ENCODE results near the gene TAOK1. TPM values are rescaled to one million over a fixed set of nuclear protein-coding genes. Genes with fewer than 3 reads are reported as not detected.
"Not testable (repeated sequence)": the region's sequence is repeated elsewhere in the genome, so short reads cannot be mapped to it uniquely, and the experiment has no call there.

TAOK1 gene
- total RNA-seq, 4 donors from 2014 or later, result 27.5 to 92.4 (median 43.6) TPM

DNA sequence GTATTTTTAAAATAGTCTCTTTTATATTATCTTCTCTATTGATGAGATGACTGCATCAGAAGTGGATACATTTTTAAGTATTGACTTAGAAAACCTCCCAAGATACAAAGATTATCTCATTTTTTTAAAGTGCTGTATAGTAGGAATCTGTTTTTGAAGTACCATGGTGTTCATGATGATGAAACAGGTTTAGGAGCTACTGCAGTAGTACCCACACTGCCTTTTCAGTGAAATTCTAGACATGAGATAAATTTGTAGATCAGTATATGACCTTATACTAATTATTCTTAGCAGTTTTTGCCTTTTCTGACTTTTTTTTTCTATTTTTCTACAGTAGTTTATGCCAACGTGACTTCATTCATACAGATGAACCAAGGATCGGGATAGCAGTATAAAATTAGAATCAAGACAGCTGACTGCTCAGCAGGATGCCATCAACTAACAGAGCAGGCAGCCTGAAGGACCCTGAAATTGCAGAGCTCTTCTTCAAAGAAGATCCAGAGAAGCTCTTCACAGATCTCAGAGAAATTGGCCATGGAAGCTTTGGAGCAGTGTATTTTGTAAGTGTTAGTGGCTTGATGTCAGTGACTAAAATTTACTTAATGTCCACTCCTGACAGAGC is 61.1 kb downstream of the TAOK1 start:
- WGBS, 2 donors (ENCODE audit: low coverage in 1 of 2), result 81 to 89% methylated on average over 2 of the region's 2 CpGs
- H3K36me3 ChIP-seq, result peaks cover 0 to 33% (median 6%) of the 10 kb centered on the region in 4 donors
- H3K4me1 ChIP-seq, result peaks cover 0 to 27% (median 3%) of the 10 kb centered on the region in 4 donors
- no peak overlapping the region for H3K27ac ChIP-seq
- H3K9me3 ChIP-seq, result no peaks in the 10 kb centered on the region
- no peaks in the 10 kb centered on the region for H3K27me3 ChIP-seq
- H3K4me3 ChIP-seq, result no peak overlapping the region
- TF ChIP-seq, protein P1, sequence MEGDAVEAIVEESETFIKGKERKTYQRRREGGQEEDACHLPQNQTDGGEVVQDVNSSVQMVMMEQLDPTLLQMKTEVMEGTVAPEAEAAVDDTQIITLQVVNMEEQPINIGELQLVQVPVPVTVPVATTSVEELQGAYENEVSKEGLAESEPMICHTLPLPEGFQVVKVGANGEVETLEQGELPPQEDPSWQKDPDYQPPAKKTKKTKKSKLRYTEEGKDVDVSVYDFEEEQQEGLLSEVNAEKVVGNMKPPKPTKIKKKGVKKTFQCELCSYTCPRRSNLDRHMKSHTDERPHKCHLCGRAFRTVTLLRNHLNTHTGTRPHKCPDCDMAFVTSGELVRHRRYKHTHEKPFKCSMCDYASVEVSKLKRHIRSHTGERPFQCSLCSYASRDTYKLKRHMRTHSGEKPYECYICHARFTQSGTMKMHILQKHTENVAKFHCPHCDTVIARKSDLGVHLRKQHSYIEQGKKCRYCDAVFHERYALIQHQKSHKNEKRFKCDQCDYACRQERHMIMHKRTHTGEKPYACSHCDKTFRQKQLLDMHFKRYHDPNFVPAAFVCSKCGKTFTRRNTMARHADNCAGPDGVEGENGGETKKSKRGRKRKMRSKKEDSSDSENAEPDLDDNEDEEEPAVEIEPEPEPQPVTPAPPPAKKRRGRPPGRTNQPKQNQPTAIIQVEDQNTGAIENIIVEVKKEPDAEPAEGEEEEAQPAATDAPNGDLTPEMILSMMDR (IDR thresholded peaks at IDR 0.05), result no peak
- TF ChIP-seq EP300 (IDR thresholded peaks at IDR 0.05; ENCODE audit: low read depth) (no peak), POLR2AphosphoS5 (IDR thresholded peaks at IDR 0.05) (no peak), POLR2A (IDR thresholded peaks at IDR 0.05) (no peak)
- intact Hi-C loops (cut with DNase I; ENCODE audit: low total_unique reads), result loop anchor here (10.0 kb wide), 1 partner anchor 46 kb away; no protein-coding TSS in a partner anchor
- no peak for DNase-seq
- in situ Hi-C loops (cut with MboI; ENCODE audit: low pct_ligation_motif_present in 1 of 4, low pct_unique_long_range_greater_than_20kb in 1 of 4, low sequenced_read_pairs in 3 of 4), result no loop called here

DNA sequence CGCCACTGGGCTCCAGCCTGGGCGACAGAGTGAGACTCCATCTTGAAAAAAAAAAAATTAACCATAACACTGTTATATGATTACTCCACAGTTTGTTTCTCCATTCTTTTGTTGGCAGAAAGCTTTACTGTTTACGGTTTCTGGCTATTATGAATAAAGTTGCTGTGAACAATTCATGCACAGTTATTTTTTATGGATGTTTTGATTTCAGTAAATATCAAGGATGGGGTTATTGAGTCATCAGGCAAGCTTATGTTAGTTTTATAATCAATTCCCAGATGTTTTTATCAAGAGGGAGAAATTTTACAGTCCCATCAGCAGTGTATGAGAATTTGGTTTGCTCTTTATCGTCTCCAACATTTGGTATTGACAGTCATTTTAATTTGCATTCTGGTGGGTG is 67.9 kb downstream of the TAOK1 start:
- 93 to 94% methylated on average over 4 of the region's 4 CpGs for WGBS, 2 donors (ENCODE audit: low coverage in 1 of 2)

DNA sequence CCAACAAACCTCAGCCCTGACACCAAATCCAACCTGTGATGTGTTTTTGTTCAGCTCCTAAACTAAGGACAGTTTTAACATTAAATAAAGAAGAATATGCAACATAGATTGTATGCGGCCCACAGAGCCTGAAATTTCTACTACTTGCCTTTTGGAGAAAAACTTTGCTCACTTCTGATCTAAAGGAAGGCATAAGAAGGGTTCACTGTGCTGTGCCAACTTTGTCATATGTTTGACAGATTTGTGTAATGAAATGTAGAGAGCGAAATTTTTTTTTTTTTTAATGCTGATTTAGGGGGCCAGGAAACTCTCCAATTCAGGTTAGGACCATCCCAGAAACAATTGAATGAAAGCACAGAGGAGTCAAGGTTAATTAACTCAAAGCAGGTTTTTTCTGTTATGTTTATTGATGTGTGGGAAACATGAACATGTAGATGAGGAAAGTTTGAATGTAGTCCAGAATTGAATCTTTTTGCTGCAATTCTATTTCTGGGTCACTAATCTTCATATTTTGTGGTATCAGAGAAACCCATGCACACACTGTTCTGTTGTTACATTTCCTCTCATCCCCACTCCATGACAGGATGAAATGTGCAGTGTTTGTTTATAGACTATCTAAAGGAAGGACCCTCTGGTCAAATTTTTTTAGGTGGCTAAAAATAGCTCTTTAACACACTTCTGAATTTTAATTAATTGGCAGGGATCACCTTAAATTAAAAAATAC is 71.5 kb downstream of the TAOK1 start:
- no peak for TF ChIP-seq POLR2AphosphoS5 (IDR thresholded peaks at IDR 0.05)
- no peak for TF ChIP-seq EP300 (IDR thresholded peaks at IDR 0.05; ENCODE audit: low read depth)
- no peak for TF ChIP-seq POLR2A (IDR thresholded peaks at IDR 0.05)
- TF ChIP-seq, protein P1 (IDR thresholded peaks at IDR 0.05), result no peak

More for the DNA sequence above, 67.9 kb downstream of the TAOK1 start:
- Histone ChIP-seq H3K4me3 (no peak overlapping the region), H3K27ac (no peak overlapping the region), H3K27me3 (no peaks in the 10 kb centered on the region), H3K9me3 (no peaks in the 10 kb centered on the region), H3K36me3 (peaks cover 0 to 24% (median 9%) of the 10 kb centered on the region in 4 donors), H3K4me1 (peaks cover 0 to 28% (median 1%) of the 10 kb centered on the region in 4 donors)
- intact Hi-C loops (cut with DNase I; ENCODE audit: low total_unique reads) (loop anchor here (10.0 kb wide), 1 partner anchor 53 kb away; no protein-coding TSS in a partner anchor), in situ Hi-C loops (cut with MboI; ENCODE audit: low pct_ligation_motif_present in 1 of 4, low pct_unique_long_range_greater_than_20kb in 1 of 4, low sequenced_read_pairs in 3 of 4) (no loop called here)
- TF ChIP-seq EP300 (IDR thresholded peaks at IDR 0.05; ENCODE audit: low read depth) (no peak), POLR2A (IDR thresholded peaks at IDR 0.05) (no peak), POLR2AphosphoS5 (IDR thresholded peaks at IDR 0.05) (no peak)
- TF ChIP-seq, protein P1 (IDR thresholded peaks at IDR 0.05), result no peak
- DNase-seq, result no peak

DNA sequence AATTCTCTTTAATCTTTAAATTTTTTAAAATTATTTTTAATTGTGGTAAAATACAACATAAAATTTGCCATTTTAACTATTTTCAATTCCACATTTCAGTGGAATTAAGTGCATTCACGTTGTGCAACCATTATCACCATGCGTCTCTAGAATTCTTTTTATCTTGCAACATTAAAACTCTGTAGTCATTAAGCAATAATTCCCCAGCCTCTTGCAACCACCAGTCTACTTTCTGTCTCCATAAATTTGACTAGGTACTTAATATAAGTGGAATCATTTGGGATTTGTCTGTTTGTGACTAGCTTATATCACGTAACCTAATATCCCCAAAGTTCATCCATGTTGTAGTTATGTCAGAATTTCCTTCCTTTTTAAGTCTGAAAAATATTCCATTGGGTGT is 79.1 kb downstream of the TAOK1 start:
- H3K36me3 ChIP-seq, result peaks cover 0 to 30% (median 9%) of the 10 kb centered on the region in 4 donors
- in situ Hi-C loops (cut with MboI; ENCODE audit: low pct_ligation_motif_present in 1 of 4, low pct_unique_long_range_greater_than_20kb in 1 of 4, low sequenced_read_pairs in 3 of 4), result no loop called here
- H3K4me1 ChIP-seq, result no peaks in the 10 kb centered on the region
- intact Hi-C loops (cut with DNase I; ENCODE audit: low total_unique reads), result no loop called here
- H3K27ac ChIP-seq, result no peak overlapping the region
- no peak for DNase-seq
- H3K9me3 ChIP-seq, result no peaks in the 10 kb centered on the region
- 86 to 98% methylated on average over 3 of the region's 3 CpGs for WGBS, 2 donors (ENCODE audit: low coverage in 1 of 2)
- H3K27me3 ChIP-seq, result no peaks in the 10 kb centered on the region
- H3K4me3 ChIP-seq, result no peak overlapping the region
- TF ChIP-seq POLR2AphosphoS5 (IDR thresholded peaks at IDR 0.05), result no peak
- no peak for TF ChIP-seq POLR2A (IDR thresholded peaks at IDR 0.05)
- TF ChIP-seq EP300 (IDR thresholded peaks at IDR 0.05; ENCODE audit: low read depth), result no peak
- TF ChIP-seq, protein P1 (IDR thresholded peaks at IDR 0.05), result no peak

More for the DNA sequence above, 71.5 kb downstream of the TAOK1 start:
- Histone ChIP-seq H3K9me3 (no peaks in the 10 kb centered on the region), H3K4me1 (peaks cover 0 to 28% (median 1%) of the 10 kb centered on the region in 4 donors), H3K27ac (no peak overlapping the region), H3K36me3 (peaks cover 0 to 9% (median 2%) of the 10 kb centered on the region in 4 donors), H3K27me3 (no peaks in the 10 kb centered on the region), H3K4me3 (no peak overlapping the region)
- 85 to 88% methylated on average over 2 of the region's 2 CpGs for WGBS, 2 donors (ENCODE audit: low coverage in 1 of 2)
- in situ Hi-C loops (cut with MboI; ENCODE audit: low pct_ligation_motif_present in 1 of 4, low pct_unique_long_range_greater_than_20kb in 1 of 4, low sequenced_read_pairs in 3 of 4), result no loop called here
- DNase-seq, result no peak
- intact Hi-C loops (cut with DNase I; ENCODE audit: low total_unique reads), result no loop called here

DNA sequence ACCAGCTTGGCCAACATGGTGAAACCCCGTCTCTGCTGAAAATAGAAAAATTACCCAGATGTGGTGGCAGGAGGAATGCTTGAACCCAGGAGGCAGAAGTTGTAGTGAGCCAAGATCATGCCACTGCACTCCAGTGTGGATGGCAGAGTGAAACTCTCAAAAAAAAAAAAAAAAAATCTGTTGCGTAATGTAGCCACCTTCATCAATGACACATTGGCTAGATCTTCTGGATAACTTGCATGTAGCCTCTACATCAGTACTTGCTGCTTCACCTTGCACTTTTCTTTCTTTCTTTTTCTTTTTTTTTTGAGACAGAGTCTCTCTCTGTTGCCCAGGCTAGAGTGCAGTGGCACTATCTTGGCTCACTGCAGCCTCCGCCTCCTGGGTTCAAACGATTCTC is 83.3 kb downstream of the TAOK1 start:
- H3K27ac ChIP-seq; DNase-seq; H3K4me1 ChIP-seq; H3K27me3 ChIP-seq; H3K9me3 ChIP-seq; H3K4me3 ChIP-seq; in situ Hi-C loops (cut with MboI; ENCODE audit: low pct_ligation_motif_present in 1 of 4, low pct_unique_long_range_greater_than_20kb in 1 of 4, low sequenced_read_pairs in 3 of 4); intact Hi-C loops (cut with DNase I; ENCODE audit: low total_unique reads): not testable (repeated sequence)
- peaks cover 0 to 26% (median 11%) of the 10 kb centered on the region in 4 donors for H3K36me3 ChIP-seq
- WGBS, 2 donors (ENCODE audit: low coverage in 1 of 2), result 95 to 100% methylated on average over 2 to 4 of the region's 4 CpGs
